ENCODE results near the gene CEP85L.
A peak's percentile ranks its signal among the peaks of the same experiment; 100 is the strongest.

CEP85L gene

DNA sequence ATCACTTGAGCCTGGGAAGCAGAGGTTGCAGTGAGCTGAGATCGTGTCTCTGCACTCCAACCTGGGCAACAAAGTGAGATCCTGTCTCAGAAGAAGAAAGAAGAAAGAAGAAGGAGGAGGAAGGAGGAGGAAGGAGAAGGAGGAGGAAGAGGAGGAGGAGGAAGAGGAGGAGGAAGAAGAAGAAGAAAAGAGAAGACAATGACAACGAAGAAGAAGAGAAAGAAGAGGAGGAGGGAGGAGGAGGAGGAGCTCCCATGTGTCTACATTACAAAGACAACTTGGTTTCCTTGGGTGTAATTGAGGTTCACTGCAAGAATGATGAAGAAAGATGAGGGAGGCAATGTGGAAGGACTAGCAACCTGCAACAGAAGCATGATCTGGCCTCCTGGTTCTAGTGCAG, 21.3 kb upstream of the CEP85L start:
- no peak overlapping the region for H3K27ac Mint-ChIP-seq
- H3K27me3 Mint-ChIP-seq: no peaks in the 10 kb centered on the region
- H3K4me1 Mint-ChIP-seq: peaks cover 15 to 43% of the 10 kb centered on the region in 2 donors
- H3K36me3 Mint-ChIP-seq: peaks cover 2 to 8% of the 10 kb centered on the region in 2 donors
- ATAC-seq (replicated peaks): no peak
- no peaks in the 10 kb centered on the region for H3K9me3 Mint-ChIP-seq
- no peak for DNase-seq
- no peak overlapping the region for H3K4me3 Mint-ChIP-seq

DNA sequence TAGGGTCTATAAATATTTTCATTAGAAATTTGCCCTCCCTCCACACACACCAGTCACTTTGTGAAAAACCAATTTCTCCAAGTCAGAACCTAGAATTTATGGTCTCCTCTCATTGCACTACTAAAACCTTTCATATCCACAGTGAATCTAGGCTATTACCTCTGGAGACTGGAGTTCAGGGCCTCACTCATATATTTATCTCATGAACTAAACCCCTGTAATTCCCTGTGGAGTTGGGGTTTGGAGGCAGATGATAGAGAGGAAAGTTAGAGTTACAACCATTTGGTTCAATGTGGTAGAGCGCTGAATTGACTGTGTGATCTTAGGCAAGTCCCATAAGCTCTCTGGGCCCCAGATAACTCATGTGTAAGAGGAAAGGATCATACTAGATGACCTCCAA, 18.2 kb upstream of the CEP85L start:
- no peak for DNase-seq
- ATAC-seq (replicated peaks): no peak
- Mint-ChIP-seq H3K9me3 (no peaks in the 10 kb centered on the region), H3K27ac (peak overlapping the region; percentile 14), H3K27me3 (no peaks in the 10 kb centered on the region), H3K4me3 (no peak overlapping the region), H3K36me3 (peaks cover 2 to 8% of the 10 kb centered on the region in 2 donors), H3K4me1 (peaks cover 26 to 74% of the 10 kb centered on the region in 2 donors)

DNA sequence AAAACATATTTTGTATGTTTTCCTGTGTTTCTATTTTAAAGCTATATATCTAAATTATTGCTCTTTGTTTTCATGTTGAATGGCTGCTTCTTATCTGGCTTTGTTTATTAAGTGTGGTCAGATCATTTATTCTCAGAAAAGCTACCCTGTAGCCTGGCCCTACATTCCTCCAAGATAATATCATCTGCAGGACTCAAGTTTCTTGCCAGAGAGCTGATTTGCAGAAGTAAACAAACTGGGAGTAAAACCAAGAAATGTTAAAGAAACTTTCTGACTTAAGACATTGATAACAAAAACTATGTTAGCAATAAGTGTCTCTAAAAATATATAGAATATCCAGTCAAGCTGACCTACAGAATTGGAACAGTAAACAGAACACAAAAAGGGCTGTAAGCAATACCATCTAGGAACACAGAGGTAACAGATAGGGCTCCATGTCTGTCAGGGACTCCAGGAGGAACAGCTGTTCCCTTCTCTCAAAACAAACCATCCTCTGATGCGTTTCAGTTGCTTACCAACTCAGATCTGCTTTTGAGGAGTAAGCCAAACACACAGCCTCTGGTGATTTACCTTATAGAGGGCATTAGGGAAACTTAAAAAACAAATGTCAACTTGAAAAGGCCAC, 17.5 kb upstream of the CEP85L start:
- Mint-ChIP-seq H3K9me3 (no peaks in the 10 kb centered on the region), H3K36me3 (peaks cover 2 to 8% of the 10 kb centered on the region in 2 donors), H3K4me1 (peaks cover 32 to 81% of the 10 kb centered on the region in 2 donors), H3K27me3 (no peaks in the 10 kb centered on the region), H3K27ac (no peak overlapping the region), H3K4me3 (no peak overlapping the region)
- DNase-seq: no peak
- peak in 1 of 2 donors; percentile 35 for ATAC-seq (replicated peaks)

DNA sequence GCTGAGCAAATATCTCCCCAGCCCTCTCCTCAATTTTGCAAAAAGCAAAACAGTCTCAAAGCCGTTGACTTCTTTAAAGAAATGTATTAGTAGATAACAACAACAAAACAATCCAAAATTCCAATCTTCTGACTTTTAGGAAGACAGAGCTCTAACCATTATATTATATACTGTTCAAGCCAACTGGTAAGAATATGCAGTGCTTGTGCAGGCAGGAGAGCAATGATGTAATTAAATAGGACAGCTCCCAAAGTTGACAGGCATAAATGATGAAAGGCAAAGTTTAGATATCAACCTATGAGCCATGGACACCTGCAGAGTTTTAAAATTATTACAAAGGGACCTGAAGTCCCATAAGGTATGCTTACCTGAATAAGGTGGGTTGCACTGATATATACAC, 16.6 kb upstream of the CEP85L start:
- Mint-ChIP-seq H3K4me1 (peaks cover 32 to 75% of the 10 kb centered on the region in 2 donors), H3K36me3 (peaks cover 2 to 8% of the 10 kb centered on the region in 2 donors), H3K4me3 (no peak overlapping the region), H3K9me3 (no peaks in the 10 kb centered on the region), H3K27me3 (no peaks in the 10 kb centered on the region), H3K27ac (no peak overlapping the region)
- no peak for DNase-seq
- ATAC-seq (replicated peaks): no peak

DNA sequence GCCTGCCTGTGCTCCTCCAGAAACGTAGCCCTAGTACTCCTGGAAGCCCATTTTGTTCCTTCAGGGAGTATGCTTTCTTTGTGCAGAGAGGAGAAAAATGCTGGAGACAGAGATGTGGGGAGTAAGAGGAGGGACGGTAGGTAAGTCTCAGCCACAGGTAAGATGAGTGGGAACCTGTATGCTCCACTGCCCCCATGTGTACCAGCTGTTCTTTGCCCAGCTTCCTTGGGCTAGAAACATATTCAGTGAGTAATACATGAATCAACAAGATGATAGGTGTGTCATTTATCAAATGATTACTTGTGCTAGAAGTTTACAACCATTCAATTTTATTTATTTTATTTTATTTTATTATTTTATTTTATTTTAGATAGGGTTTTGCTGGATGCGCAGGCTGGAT, 13.6 kb upstream of the CEP85L start:
- H3K4me3 Mint-ChIP-seq: peak overlapping the region; percentile 83 to 87
- DNase-seq: no peak
- ATAC-seq (replicated peaks): peak; percentile 52 to 63
- H3K9me3 Mint-ChIP-seq: no peaks in the 10 kb centered on the region
- peaks cover 27 to 68% of the 10 kb centered on the region in 2 donors for H3K4me1 Mint-ChIP-seq
- peaks cover 0 to 6% of the 10 kb centered on the region in 2 donors for H3K36me3 Mint-ChIP-seq
- no peaks in the 10 kb centered on the region for H3K27me3 Mint-ChIP-seq
- H3K27ac Mint-ChIP-seq: peak overlapping the region; percentile 93

DNA sequence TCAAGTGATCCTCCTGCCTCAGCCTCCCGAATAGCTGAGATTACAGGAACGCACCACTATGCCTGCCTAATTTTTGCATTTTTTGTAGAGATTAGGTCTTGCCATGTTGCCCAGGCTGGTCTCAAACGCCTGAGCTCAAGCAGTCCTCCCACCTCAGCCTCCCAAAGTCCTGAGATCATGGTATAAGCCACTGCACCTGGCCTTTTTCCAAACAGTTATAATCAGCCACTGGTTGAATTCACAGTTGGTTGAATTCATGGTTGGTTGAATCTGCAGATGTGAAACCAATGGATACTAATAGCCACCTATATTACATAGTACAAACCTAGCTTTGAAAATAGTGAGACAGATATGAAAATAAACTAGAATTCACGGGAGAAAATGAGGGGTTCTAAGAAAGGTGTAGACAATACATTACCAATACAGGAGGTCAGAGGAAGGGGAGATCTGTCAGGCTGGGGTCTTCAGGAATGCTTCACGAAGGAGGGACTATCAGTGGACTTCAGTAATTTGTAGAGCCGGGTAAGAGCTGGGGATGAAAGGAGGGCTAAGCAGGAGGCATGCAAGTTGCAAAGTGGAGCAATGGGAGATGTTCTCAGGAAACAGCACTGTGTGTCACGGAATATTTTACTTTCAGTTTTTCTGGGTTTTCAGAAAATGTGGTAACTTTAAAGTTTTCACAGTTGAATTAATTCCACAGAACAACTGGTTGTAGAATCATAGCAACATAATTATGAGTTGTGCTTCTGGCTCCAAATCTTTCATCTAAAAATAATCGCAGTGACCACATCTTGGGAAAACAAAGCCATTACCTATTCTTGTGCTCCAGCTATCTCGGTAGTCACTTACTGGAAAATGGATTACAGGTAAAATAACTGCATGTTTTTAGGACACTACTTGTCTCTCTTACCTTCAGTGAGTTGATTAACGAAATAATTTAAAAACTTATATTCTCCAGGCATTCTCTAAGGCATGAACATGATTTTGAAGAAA, 12.9 kb upstream of the CEP85L start:
- H3K4me3 Mint-ChIP-seq: peak overlapping the region; percentile 83 to 87
- peaks cover 27 to 63% of the 10 kb centered on the region in 2 donors for H3K4me1 Mint-ChIP-seq
- no peaks in the 10 kb centered on the region for H3K27me3 Mint-ChIP-seq
- no peak for DNase-seq
- ATAC-seq (replicated peaks): peak; percentile 64 to 76
- H3K36me3 Mint-ChIP-seq: peaks cover 0 to 6% of the 10 kb centered on the region in 2 donors
- H3K27ac Mint-ChIP-seq: peak overlapping the region; percentile 93
- H3K9me3 Mint-ChIP-seq: no peaks in the 10 kb centered on the region

DNA sequence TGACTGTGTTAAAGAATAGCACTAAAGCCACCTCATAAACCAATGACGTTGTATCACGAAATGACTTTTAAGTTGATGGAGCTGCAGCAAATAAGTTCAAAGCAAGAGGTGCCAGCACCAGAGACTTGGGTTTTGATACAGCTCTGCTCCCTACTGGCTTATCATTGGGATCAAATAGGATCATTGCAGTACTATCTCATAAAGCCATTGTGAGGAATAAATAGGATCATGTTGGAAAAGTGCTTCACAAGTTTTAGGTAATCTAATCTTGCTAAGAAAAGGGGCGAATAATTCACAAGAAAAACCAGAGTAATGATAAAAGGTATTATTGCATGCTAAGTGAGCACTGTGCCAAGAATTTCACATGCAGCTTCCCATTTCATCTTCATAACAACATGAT, 10.4 kb upstream of the CEP85L start:
- Mint-ChIP-seq H3K4me3 (no peak overlapping the region), H3K27me3 (no peaks in the 10 kb centered on the region), H3K9me3 (no peaks in the 10 kb centered on the region), H3K4me1 (peaks cover 30 to 45% of the 10 kb centered on the region in 2 donors), H3K27ac (no peak overlapping the region), H3K36me3 (peaks cover 0 to 6% of the 10 kb centered on the region in 2 donors)
- DNase-seq (no peak), ATAC-seq (replicated peaks) (no peak)

DNA sequence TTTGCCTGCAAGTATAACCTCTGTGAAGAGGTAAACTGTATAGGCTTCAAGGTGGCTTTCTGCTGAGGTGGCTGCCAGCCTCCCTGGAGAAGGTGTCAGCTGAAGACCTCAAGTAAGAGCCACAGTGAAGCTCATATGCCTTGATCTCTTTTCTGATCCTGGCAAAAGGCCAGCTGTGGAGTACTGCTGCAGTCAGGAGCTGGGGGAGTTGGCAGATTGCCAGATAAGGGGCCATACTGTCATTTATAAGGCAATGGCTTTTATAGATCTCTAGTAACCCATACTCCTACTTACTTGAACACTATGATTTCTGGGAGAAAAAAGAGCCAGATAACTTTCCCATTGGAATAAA, 8.8 kb upstream of the CEP85L start:
- Mint-ChIP-seq H3K4me1 (peaks cover 24 to 31% of the 10 kb centered on the region in 2 donors), H3K9me3 (no peaks in the 10 kb centered on the region), H3K27me3 (no peaks in the 10 kb centered on the region), H3K36me3 (peaks cover 3 to 6% of the 10 kb centered on the region in 2 donors), H3K4me3 (no peak overlapping the region), H3K27ac (no peak overlapping the region)
- ATAC-seq (replicated peaks) (no peak), DNase-seq (no peak)

DNA sequence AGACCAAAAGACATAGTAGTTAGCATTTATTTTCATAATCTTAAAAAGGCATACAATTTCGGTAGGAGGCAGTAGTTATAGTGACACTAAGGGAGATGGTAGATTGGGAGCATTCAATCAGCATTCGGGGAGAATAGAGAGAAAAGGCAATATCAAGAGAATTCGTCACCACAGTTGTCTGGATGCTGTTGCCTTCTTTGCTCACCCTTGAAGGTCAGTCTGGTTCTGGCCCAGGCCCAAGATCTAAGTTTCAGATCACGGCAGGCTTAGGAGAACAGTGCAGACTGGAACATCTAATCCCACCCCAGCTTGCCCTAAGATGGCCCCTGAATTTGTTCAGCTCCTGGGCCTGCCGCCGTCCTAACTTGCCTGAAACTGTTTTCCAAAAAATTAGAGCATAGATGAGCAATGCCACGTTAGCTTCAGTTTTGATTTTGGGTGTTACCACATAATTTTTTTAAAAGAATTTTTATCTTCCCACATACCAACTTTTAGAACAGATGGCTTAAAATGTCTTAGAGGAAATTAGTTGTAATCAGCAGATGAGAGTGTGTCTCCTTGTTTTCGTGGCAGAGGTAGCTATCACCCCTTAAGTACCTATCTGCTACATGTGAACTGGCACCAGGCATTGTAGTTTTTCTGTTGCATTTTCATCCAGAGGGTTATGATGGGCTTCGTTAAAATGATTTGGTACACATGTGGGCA, 8.3 kb upstream of the CEP85L start:
- no peak overlapping the region for H3K4me3 Mint-ChIP-seq
- H3K27ac Mint-ChIP-seq: no peak overlapping the region
- H3K9me3 Mint-ChIP-seq: no peaks in the 10 kb centered on the region
- DNase-seq (no peak), ATAC-seq (replicated peaks) (no peak)
- H3K27me3 Mint-ChIP-seq: no peaks in the 10 kb centered on the region
- peaks cover 3 to 6% of the 10 kb centered on the region in 2 donors for H3K36me3 Mint-ChIP-seq
- H3K4me1 Mint-ChIP-seq: peaks cover 21 to 25% of the 10 kb centered on the region in 2 donors

DNA sequence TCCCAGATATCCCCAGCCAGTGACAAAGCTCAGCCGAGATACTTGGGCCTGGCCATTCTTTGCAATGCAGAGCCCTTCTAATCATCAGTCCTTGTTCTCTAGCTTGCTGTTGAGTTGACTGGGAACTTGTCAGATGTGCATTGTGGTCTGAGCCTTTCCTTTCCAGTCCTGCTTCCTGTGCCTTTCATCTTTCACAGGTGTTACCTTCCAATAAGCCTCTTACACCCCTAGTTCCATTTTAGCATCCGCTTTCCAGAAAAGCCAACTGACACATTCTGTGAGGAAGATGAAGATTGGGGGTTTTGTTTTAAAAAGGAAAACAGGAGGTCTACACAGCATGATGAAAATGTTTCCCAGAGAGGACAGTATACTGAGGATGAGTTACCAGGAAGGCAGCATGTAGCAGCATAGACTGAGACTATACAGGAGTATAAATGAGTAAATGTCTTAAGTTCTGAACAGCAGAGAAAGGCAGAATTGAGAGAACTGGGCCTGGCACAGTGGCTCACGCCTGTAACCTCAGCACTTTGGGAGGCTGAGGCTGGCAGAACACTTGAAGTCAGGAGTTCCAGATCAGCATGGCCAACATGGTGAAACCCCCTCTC, 5.6 kb upstream of the CEP85L start:
- Mint-ChIP-seq H3K4me3 (no peak overlapping the region), H3K27me3 (no peaks in the 10 kb centered on the region), H3K9me3 (no peaks in the 10 kb centered on the region), H3K36me3 (peaks cover 3% of the 10 kb centered on the region in 2 donors), H3K27ac (peak overlapping the region; percentile 10), H3K4me1 (peaks cover 16 to 21% of the 10 kb centered on the region in 2 donors)
- no peak for ATAC-seq (replicated peaks)
- no peak for DNase-seq

DNA sequence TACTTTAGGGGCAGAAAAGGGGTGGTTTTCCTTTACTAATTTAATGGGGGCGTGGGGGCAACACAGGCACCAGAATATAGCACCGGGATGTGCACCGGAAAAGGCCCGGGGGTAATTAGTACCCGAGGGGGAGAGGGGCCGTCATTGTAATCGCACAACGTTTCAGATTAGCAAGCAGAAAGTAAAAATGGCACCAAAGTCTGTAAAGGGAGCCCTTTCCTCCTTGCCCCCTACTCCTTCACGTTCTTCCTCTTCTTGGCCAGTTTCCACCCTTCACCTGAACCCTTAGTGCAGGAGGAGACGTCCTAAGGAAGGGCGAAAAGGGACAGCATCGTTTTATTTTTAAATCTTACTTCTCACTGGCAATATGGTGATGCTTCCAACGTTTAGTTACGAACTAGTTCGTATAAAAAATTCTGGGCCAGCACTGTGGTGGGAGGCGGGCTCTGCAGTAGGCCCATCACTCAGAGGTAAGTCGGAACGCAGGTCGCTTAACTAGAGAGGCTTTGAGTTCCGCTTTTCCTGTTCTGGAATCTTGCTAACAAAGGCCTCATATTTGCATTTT, 742 bp upstream of the CEP85L start:
- no peak for DNase-seq
- no peaks in the 10 kb centered on the region for H3K27me3 Mint-ChIP-seq
- H3K4me3 Mint-ChIP-seq: peak overlapping the region; percentile 92 to 97
- no peak for ATAC-seq (replicated peaks)
- H3K9me3 Mint-ChIP-seq: no peaks in the 10 kb centered on the region
- H3K4me1 Mint-ChIP-seq: peaks cover 12 to 27% of the 10 kb centered on the region in 2 donors
- peak overlapping the region; percentile 95 for H3K27ac Mint-ChIP-seq
- H3K36me3 Mint-ChIP-seq: peaks cover 0 to 3% of the 10 kb centered on the region in 2 donors

DNA sequence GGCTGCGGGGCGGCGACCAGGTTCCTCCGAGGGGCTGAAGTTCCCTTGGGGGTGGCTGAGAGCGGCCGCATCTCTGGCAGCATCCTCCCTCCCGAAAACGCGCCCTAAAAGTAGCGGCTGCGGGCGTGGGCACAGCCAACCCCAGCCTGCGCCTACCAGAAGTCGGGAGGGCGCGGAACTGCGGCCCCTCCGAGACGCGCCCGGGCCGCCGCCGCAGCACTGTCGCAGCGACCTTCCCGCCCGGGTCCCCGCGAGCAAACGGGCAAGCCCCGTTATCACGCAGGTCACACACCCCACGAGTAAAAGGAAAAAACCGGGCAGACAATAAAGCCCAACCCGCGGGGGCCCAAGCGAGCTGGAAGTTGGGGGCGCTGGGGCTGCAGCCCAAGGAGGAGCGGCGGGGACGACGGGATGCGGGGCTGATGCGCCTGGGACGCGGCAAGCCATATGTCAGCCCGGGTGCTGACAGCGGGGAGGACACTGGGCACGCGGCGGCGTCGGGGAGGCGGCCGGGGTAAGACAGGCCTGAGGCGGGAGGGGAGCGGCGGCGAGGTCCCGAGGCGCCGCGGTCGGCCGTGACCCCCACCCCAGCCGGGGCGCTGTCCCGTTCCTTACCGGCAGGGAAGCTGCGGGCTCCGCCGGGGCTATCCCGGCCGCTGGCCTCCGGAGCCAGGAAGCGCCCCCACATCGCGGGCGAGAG, 659 bp downstream of the CEP85L start:
- Mint-ChIP-seq H3K27me3 (no peaks in the 10 kb centered on the region), H3K9me3 (no peaks in the 10 kb centered on the region), H3K4me3 (peak overlapping the region; percentile 92 to 97), H3K27ac (peak overlapping the region; percentile 87), H3K4me1 (peaks cover 7 to 22% of the 10 kb centered on the region in 2 donors), H3K36me3 (no peaks in the 10 kb centered on the region)
- peak; percentile 21 for DNase-seq
- ATAC-seq (replicated peaks): peak; percentile 57 to 61

DNA sequence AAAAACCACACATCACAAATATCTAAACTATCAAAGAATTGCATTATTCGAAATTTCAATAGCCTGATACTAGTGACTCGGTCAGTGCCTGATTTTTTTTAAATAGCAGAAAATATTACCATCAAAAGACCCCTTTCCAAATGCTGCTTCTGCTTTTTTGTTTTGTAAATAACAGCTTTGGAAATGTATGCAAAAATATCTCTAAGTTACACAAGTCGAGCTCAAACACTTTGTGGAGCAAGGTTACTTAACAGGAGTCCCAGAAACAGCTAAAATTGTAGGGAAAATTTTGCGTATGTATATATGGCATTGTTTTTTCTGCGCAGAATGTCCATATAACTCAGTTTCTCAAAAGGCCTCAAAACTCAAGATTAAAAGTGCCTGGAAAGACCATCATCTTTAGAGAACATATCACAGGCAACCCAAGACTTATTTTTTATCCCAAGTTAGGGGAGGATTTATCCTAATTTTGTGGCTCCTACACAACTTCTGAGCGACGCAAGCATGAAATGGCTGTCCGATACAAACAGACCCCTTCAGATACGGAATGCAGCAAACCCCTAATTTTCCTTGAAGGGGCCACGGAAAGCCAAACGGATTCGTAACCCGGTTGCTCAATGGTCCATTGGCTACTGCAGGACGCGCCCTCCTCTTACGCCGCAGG, 1.3 kb downstream of the CEP85L start:
- H3K4me1 Mint-ChIP-seq: peaks cover 10 to 22% of the 10 kb centered on the region in 2 donors

More for the DNA sequence above, 1.3 kb downstream of the CEP85L start:
- Mint-ChIP-seq H3K9me3 (no peaks in the 10 kb centered on the region), H3K36me3 (peaks cover 0 to 3% of the 10 kb centered on the region in 2 donors), H3K27me3 (no peaks in the 10 kb centered on the region), H3K4me3 (peak overlapping the region; percentile 92 to 97), H3K27ac (peak overlapping the region; percentile 87)
- ATAC-seq (replicated peaks) (no peak), DNase-seq (no peak)
